ENCODE measurements around the gene MYO5B.

The MYO5B gene

DNA sequence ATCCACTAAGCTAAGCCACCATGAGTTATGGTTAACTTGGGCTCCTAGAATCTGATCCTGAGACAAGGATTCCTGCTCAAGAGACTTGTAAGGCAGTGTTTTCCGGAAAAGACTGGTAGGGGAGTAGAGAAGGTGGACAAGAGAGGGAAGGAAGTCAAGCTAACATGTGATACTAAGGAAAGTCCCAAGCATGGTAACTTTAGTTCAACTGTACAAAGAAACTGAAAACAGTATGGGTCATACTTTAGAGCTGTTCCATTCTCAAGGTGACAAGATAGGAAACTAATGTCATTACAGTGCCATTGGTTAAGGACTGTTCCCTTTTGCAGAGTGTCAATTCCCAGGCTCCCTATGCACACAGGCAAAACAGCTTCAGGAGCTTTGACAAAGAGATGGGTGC lies 5.8 kb downstream of the MYO5B start:
- DNase-seq (ENCODE audit: low read depth in 2 of 2, low spot score in 1 of 2), result no peak

DNA sequence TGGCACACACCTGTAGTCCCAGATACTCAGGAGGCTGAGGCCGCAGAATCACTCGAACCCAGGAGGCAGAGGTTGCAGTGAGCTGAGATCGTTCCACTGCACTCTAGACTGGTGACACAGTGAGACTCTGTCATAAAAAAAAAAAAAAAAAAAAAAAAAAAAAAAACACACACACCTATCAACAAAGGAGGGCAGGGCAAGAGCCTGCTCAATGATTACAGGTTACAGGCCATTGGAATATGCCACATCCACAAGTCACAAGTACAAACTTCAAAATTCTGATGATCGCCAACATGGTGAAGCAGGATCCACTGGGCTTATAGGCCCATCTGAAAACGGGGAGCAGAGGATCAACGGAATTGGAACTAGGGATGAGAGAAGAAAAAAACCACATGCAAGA lies 6.3 kb downstream of the MYO5B start:
- DNase-seq (ENCODE audit: low read depth in 2 of 2, low spot score in 1 of 2), result no peak

DNA sequence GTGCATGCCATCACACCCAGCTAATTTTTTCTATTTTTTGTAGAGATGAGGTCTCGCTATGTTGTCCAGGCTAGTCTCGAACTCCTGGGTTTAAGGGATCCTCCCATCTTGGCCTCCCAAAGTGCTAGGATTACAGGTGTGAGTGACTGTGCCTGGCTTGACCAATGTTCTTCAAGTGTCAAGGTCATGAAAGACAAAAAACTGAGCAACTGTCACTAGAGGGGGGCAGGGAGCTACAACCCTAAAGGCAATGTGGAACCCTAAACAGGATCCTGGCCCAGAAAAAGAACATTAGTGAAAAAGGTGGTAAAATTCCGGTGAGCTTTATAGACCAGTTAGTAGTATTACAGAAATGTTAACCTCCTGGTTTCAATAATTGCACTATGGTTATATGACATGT lies 7.3 kb downstream of the MYO5B start:
- no peak for DNase-seq (ENCODE audit: low read depth in 2 of 2, low spot score in 1 of 2)

DNA sequence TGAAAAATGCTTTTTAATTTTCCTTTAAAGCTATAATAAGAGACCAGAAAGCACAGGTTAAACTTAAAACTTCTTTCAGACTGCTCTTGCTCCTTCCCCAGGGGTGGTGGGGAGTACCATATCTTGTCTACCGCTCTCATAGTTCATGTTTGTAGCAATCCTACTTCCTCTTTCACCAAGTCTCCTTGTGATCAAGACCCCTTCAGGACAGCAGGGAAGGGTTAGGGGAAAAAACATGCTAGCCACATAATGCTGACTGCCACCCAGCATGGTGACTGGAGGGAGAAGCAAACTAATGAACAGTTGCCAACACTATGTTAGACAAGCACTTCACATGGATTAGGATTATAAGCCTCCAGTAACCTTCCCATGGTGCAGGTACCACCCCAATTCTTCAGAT lies 8.6 kb downstream of the MYO5B start:
- no peak for DNase-seq (ENCODE audit: low read depth in 2 of 2, low spot score in 1 of 2)

DNA sequence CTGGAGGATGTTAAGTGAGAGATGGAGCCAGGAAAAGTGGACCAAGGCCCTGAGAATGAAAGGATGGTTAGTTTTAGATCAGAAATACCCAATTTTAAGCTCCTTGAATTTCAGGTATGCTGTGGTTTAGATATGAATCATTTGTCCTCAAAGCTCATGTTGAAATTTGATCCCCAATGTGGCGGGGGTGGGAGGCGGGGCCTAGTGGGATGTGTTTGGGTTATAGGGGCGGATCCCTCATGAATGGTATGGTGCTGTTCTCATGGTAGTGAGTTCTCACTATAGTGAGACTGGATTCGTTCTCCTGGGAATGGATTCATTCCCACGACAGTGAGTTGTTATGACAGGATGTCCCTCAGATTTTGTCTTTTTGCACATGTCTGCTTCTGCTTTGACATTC lies 11.4 kb downstream of the MYO5B start:
- DNase-seq (ENCODE audit: low read depth in 2 of 2, low spot score in 1 of 2), result no peak

DNA sequence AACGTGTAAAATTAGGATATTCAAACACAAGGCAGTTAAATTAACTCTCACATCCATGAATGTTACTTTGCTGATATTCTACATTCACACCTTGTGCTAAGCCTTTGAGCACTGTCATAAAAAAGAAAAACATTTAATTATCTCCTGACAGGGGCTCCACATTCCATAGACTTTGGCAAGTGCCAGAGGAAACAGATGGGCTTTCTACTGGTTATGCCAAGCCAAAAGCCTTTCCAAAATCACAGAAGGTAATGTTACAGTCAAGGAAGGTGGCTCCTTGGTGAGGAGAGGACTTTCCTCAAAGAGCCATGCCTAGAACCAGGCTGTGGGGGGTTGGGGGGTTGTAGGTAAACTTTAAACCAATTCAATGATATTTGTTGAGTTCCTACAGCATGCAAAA lies 12.4 kb downstream of the MYO5B start:
- DNase-seq (ENCODE audit: low read depth in 2 of 2, low spot score in 1 of 2), result no peak

DNA sequence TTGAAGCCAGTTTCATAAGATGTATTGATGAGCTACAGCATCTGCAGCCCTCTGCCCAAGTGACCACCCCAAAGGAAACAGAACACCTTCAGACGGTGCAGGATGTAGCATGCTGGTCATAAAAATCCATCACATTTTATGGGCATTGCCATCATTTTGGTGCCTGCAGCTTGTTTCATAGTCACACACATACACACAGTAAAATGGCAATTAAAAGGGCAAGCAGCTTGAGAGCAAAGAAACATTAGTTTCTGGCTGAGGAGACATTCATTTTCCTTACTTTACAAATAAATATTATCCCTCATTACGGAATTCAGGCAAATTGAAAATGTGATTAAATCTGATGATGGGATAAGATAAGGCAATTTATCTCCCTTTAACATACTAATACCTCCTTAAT lies 13.4 kb downstream of the MYO5B start:
- DNase-seq (ENCODE audit: low read depth in 2 of 2, low spot score in 1 of 2), result no peak

DNA sequence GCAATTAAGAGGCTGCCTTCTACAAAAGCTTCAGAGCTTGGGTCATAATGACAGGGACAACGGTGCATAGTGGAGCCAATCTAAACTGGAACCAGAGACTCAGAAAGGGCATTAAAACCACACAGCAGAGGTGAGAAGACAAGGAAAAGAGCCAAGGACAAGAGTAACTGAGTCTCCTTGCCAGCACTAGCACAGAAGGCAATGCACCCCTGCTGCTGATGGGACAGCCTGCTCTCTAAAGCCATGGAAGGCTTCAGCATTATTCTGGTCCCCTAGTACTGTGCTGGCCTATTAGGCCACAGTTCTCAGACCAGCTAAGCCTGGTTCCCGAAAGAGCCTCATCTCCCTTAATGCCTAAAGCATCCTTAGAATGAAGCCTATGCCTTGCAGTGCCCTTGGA lies 15.5 kb downstream of the MYO5B start:
- DNase-seq (ENCODE audit: low read depth in 2 of 2, low spot score in 1 of 2), result no peak

DNA sequence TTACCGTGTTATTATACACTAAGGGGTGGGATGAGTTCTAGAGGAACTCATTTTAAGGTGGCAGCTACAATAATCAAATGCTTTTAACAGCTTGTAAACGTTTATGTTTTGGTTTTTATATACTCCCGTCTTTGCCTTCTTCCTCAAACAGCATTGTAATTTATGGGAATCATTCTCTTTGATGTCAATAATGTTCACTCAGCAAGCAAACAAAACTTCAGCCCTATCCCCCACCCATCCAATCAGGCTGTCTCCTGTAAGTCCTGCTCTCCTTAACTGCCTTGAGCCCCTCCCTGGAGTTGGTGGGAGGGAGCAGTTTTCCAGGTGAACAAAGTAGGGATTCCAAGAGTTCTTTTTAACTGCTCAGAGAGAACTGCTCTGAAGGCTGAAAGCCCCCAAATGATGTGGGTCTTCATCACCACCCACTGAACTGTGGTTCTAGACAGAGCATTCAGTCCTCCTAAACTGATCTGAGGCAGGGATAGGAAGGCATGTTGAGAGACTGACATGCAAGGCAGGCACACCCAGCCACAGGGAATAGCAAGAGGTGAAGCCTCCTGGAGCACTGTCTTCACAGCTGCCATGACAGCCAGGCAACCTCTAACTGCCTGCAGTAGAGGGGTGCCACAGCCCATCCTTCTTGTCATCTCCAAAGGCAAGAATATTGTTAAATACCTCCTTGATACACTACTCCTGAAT lies 17.5 kb downstream of the MYO5B start:
- no peak for DNase-seq (ENCODE audit: low read depth in 2 of 2, low spot score in 1 of 2)

DNA sequence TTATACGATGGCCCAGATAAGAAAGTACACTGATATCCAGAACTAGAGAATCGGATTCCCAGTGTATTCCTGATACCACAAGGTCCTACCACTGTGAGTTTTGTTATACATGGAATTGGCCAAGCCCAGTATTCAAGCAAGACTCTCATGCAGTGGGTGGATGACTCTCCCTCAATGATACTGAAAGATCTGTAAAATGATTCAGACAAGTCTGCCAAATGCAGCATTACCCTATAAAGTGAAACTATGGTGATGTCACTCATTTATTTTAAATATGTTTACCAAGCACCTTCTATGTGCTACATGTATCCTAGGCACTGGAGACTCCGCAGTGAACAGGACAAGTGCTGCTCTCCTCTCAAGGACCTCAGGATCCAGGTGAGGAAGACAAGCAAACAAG lies 22.6 kb downstream of the MYO5B start:
- DNase-seq (ENCODE audit: low read depth in 2 of 2, low spot score in 1 of 2), result no peak

DNA sequence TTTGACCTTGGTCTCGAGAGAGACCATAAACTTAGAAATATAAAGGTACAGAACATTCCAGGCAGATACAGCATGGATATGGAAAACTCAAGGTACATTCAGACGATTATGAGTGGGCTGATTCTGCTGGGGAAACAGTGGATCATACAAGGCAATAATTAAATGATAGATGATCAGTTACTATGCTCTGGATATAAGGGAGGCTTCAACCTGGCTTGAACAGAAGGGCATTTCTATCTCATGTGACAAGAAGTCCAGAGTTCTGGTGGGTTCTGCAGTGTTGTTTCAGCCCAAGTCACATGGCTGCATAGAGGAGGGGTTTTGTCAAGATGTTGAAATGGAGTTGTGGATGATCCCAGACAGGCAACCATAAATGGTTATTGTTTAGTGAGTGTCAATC lies 23.5 kb downstream of the MYO5B start:
- no peak for DNase-seq (ENCODE audit: low read depth in 2 of 2, low spot score in 1 of 2)

DNA sequence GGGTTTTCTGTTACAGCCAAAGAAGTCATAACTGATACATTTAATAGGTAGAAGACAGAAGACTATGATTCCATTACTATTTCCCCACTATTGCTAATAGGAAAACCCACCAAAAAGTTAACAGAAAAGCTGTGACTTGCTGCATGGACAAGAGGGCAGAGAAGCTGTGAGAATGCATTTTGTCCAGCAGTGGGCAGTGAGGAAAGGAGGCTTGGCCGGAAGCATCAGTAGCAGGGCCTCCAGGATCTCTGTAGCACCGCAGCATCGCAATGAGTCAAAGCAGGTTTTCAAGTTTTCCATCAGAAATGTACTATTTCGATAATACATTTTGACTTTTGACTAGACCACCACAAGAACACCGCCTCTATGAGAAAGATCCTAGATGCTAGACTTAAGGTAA lies 24.9 kb downstream of the MYO5B start:
- no peak for DNase-seq (ENCODE audit: low read depth in 2 of 2, low spot score in 1 of 2)

DNA sequence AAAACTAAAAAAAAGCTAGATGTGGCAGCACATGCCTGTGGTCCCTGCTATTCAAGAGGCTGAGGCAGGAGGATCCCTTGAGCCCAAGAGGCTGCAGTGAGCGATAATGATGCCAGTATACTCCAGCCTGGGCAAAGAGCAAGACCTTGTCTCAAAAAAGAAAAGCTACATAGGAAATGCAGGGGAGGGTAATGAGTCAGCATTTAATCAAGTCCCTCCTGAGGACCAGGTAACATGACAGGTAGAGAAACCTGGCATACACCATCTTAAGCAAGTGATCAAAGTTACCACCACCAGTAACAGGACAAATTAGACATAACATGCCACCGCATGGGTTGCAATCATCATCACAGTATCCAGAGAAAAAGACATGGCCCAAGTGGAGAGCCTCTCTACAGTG lies 25.8 kb downstream of the MYO5B start:
- no peak for DNase-seq (ENCODE audit: low read depth in 2 of 2, low spot score in 1 of 2)

DNA sequence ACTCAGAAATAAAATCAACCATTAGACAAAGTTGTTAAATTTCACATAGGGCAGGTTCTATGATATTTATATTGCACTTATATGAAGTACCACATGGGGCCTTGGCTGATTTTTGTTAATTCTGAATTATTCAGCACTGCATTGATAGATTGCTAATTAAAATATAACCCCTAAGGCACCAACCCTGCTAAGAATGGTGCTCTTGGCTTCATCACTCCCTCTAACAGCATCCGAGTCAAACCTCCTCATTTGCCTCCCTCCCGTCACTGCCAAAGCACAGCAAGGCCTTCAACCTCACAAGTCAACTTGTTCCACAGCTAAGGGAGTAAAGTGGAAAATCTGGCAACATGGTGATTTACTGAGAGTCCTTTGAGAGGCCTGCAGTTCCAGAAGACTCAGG lies 27.0 kb downstream of the MYO5B start:
- no peak for DNase-seq (ENCODE audit: low read depth in 2 of 2, low spot score in 1 of 2)

DNA sequence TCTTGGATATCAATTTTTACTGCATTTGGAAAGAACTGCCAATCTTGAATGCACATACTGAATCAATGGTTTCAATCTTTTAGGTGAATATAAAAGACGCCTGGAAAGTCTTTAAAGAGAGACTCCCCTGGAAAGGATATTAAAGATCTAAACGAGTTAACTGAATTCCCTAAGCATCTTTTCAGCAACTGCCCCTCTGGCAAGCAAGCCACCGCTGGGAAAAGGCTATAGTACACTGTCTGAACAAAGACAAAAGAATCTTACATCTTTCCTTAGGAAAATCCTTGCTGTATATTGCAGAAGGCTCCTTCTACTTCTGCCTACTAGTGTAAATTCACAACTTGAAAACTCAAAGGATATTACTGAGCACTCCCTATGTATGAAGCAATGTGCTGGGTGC lies 28.0 kb downstream of the MYO5B start:
- no peak for DNase-seq (ENCODE audit: low read depth in 2 of 2, low spot score in 1 of 2)

DNA sequence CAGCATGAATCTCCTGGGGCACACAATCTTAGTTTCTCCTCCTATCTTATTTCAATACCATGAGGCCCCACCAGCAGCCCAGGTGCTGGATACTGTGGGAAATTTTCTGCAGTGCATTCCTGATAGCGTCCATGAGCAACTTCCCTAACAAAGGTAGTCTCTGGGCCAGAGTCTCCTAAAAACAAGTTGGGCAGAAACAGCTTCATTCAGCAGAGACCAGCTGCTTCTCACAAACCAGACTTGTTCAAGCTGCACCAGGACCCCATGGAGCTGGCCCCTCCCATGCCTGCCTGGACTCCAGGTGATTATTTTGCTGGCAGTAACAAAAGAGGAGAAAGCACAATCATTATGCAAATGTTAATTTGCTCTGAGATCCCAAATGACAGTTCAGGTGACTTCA lies 31.4 kb downstream of the MYO5B start:
- DNase-seq (ENCODE audit: low read depth in 2 of 2, low spot score in 1 of 2), result no peak

DNA sequence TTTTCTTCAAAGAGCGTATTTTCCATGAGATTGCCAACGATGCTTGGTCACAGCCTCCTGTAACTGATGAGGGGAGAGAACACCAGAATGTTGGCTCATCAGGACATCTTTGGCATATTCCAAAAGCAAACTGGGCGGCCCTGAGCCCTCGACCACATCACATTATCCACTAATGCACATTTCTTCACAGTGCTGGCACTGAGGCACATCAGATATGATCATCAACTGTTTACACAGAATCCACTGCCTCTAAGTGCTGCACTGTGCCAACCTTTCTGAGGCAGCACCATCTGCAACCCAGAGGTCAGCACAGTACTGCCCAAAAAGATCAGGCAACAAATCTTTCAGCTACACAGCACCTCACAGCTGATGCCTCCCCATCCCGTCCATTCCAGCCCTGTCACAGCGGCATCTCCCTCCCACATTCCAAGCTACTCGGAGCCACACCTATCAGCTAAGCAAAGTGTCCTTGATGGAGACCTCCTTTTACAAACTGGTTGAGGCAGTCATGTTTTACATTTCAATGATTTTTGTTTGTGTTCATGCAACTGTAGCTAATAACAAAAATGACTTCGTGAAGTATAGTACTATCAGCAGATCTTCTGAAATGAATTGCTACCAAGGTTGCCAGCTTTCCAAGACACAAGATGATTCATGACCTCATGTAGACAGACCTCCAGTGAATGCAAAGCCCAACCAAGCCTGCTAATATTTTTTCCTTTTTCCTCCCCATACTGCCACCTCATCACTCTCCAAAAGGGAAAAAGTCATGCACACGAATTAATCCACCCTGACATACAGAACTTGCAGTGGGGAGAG lies 32.3 kb downstream of the MYO5B start:
- DNase-seq (ENCODE audit: low read depth in 2 of 2, low spot score in 1 of 2), result no peak

DNA sequence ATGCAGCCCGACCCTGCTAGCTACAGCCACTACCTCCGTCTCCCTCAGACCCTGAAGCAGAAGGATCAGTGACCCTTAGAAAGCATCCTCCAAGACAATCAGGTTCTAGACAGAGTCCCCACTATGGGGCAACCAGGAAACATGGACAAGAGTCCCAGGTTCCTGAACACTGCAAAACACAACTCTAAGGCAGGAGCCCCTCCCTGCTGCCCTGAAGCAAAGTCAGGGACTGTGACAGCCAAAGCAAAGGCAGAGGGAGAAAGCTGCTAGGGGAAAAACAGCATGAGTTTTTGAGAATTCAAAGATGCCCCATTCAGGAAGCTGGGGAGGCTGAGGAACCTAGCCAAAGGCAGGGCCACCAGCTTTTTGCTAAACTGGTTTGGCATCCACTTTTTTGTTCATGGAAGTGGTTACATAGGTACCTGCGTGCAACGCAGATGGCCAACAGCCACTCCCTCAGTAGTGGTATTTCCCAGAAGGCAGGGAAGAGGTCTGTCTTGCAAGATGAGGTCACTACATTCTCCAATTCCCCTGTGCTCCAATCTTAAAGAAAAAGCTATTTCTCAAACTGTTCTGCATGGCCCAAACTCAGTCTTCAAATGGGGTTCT lies 33.2 kb downstream of the MYO5B start:
- DNase-seq (ENCODE audit: low read depth in 2 of 2, low spot score in 1 of 2), result no peak

DNA sequence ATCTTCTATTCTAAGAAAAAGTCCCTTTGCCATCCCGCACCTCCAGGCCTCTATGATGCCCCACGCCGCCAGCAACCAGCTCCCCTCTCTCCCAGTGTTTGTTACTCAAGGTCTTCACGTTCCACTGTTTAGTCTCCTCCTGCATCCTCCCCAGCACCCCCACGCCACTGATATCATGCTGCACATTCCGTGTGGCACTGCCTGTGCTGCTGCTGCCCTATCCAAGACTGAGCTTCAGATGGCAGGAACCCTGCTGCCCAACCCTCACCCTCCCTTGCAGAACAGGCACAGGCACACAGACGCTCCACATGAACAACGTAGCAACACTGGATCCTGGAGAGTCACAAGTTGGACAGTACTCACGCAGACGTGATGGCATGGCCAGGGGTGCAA lies 35.3 kb downstream of the MYO5B start:
- no peak for DNase-seq (ENCODE audit: low read depth in 2 of 2, low spot score in 1 of 2)

DNA sequence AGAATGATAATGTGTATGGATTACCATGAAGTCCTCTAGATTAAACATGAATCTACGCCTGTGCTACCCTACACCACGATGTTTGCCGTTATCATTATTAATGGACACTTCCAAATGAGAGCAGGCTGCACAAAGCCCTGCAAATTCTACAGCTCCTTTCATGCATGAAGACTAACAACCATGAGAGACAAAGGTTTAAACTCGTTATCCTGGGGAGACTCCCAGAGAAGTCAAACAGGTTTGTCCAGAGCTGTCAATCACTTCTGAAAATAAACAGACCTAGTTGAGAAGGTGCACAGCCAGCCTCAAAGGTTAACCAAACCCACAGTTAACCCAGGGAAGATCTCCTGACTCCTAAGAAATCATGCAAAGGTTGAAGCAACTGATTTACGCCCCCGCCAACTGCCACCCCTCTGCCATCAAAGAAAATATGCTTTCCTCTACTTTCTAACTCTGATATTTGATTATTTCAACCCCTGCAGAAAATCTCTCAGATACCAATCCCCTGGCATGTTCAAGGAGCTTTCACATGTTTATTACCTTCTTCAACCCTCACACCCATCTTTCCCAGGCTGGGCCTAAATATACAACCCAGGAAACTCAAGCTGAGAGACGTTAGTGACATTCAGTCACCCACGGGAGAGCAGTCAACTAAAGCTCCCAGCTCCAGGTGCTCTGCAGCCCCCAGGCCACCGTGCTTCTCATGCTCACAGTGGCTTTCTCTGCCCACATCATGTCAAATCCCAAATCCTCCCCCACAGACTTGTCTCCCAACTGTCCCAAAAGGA lies 35.9 kb downstream of the MYO5B start:
- no peak for DNase-seq (ENCODE audit: low read depth in 2 of 2, low spot score in 1 of 2)

DNA sequence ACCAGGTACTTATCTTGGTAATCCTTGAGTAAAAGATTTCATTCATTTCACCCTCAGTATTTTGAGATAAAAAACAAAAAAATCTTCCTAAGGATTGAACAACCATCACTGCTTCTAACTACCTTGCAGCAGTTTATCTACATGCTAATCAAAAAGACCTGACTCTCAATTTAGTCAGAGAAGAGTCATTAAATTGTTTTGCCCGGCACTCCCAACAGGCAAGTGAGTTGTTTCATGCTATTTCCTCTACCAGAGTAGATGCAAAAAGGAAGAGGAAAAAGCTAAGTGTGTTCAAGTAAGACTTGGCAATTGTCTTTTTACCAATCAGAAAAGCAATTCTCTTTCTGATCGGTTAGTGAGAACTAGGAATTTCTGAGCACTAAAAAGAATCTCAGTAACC lies 39.5 kb downstream of the MYO5B start:
- no peak for DNase-seq (ENCODE audit: low read depth in 2 of 2, low spot score in 1 of 2)

DNA sequence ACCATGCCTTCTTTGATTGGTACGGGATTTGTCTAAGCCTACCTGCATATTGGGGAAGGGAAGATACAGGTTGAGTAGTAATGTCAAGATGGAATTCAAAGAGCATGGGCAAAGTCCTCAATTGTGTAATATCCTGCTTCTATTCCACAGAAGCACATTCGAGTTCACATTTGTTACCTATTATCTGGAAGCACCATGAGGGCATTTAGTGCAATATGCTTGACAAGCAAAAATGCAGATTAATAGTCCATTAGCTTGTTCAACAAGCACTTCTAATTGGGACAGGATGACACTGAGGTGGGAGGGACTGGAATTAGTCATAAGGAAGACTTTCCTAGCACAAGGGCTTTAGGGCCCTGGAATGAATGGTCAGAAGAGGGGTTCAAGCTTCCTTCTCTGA lies 40.5 kb downstream of the MYO5B start:
- no peak for DNase-seq (ENCODE audit: low read depth in 2 of 2, low spot score in 1 of 2)
